Gastroesophageal sphincter (tissue), 3 donors: ENCODE results near the gene REPIN1.

ENCODE experiments used
- EP300 ChIP-seq: sonication (generic); formaldehyde crosslinking; IDR thresholded peaks from one replicate; pipeline ENCODE4 v1.6.1; 2017; ENCODE audit warnings: antibody characterized with exemption, mild to moderate bottlenecking
- POLR2A ChIP-seq, 2 donors: fragments of 450-650 bp; IDR thresholded peaks; one replicate each; pipeline ENCODE4 v1.6.1; 2017; ENCODE audit warnings: antibody characterized with exemption in 2 of 2, mild to moderate bottlenecking in 2 of 2, moderate library complexity in 1 of 2
- TF ChIP-seq, protein P1 (sequence below), 4 experiments: fragments of 200-600 bp in 2 of 4; fragments of 450-650 bp in 2 of 4; sonication (generic) in 1 of 4; IDR thresholded peaks; one replicate each; pipeline ENCODE4 v1.5.1; 2017 to 2019; ENCODE audit warnings: antibody characterized with exemption in 4 of 4, mild to moderate bottlenecking in 2 of 4, moderate library complexity in 2 of 4

DNA sequence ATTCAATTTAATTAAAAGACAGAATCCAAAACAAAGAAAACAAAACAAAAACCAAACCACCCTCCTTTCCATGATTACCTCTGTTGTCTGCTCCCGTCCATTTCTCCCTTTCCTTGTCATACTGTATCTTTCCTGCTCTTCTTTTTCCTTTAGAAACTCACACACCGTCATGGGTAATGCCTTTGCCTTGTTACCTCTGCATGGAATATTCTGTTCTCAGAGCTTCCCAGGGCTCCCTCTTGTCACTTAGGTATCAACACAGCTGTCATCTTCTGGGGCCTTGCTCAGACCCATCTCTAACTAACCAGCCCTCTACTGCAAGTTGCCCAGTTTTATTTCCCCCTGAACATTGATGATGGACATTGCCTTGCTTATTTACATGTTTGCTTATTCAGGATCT, 51.6 kb downstream of the REPIN1 start:
- TF ChIP-seq EP300, result no peak
- TF ChIP-seq, protein P1, sequence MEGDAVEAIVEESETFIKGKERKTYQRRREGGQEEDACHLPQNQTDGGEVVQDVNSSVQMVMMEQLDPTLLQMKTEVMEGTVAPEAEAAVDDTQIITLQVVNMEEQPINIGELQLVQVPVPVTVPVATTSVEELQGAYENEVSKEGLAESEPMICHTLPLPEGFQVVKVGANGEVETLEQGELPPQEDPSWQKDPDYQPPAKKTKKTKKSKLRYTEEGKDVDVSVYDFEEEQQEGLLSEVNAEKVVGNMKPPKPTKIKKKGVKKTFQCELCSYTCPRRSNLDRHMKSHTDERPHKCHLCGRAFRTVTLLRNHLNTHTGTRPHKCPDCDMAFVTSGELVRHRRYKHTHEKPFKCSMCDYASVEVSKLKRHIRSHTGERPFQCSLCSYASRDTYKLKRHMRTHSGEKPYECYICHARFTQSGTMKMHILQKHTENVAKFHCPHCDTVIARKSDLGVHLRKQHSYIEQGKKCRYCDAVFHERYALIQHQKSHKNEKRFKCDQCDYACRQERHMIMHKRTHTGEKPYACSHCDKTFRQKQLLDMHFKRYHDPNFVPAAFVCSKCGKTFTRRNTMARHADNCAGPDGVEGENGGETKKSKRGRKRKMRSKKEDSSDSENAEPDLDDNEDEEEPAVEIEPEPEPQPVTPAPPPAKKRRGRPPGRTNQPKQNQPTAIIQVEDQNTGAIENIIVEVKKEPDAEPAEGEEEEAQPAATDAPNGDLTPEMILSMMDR (IDR thresholded peaks at IDR 0.05), result no peak
- no peak for TF ChIP-seq POLR2A (IDR thresholded peaks at IDR 0.05)
